ENCODE results near the gene LPCAT4.
A peak's percentile ranks its signal among the peaks of the same experiment; 100 is the strongest.
"Not testable (repeated sequence)": the region's sequence is repeated elsewhere in the genome, so short reads cannot be mapped to it uniquely, and the experiment has no call there.

Gene LPCAT4

GRCh38 chr15:34376856-34377255, 9.9 kb upstream of the LPCAT4 start:
- Histone ChIP-seq H3K36me3 (ENCODE audit: control insufficient read depth, insufficient read depth, low read length) (no peaks in the 10 kb centered on the region), H3K4me3 (ENCODE audit: low read depth, low read length) (no peak overlapping the region), H3K4me1 (ENCODE audit: control insufficient read depth, insufficient read depth, low read length) (peaks cover 3% of the 10 kb centered on the region; the same call in 1 of the 2 replicates), H3K9me3 (ENCODE audit: control insufficient read depth, insufficient read depth, low read length) (no peaks in the 10 kb centered on the region; the same call in 1 of the 2 replicates), H3K9ac (ENCODE audit: low read depth, low read length) (no peak overlapping the region), H3K27ac (ENCODE audit: low read depth, low read length) (no peak overlapping the region), H3K27me3 (ENCODE audit: control insufficient read depth, insufficient read depth, low read length) (no peaks in the 10 kb centered on the region)

- H3K27ac ChIP-seq (ENCODE audit: low read depth, low read length); H3K4me1 ChIP-seq (ENCODE audit: control insufficient read depth, insufficient read depth, low read length); H3K27me3 ChIP-seq (ENCODE audit: control insufficient read depth, insufficient read depth, low read length); H3K9me3 ChIP-seq (ENCODE audit: control insufficient read depth, insufficient read depth, low read length); H3K9ac ChIP-seq (ENCODE audit: low read depth, low read length); H3K4me3 ChIP-seq (ENCODE audit: low read depth, low read length); H3K36me3 ChIP-seq (ENCODE audit: control insufficient read depth, insufficient read depth, low read length): not testable (repeated sequence)
Observed at GRCh38 chr15:34375541-34375940, 8.5 kb upstream of the LPCAT4 start.

- Histone ChIP-seq H3K4me3 (ENCODE audit: low read depth, low read length) (no peak overlapping the region), H3K27me3 (ENCODE audit: control insufficient read depth, insufficient read depth, low read length) (no peaks in the 10 kb centered on the region), H3K36me3 (ENCODE audit: control insufficient read depth, insufficient read depth, low read length) (no peaks in the 10 kb centered on the region), H3K9me3 (ENCODE audit: control insufficient read depth, insufficient read depth, low read length) (no peaks in the 10 kb centered on the region; the same call in 1 of the 2 replicates), H3K4me1 (ENCODE audit: control insufficient read depth, insufficient read depth, low read length) (peaks cover 3% of the 10 kb centered on the region; the same call in 1 of the 2 replicates), H3K27ac (ENCODE audit: low read depth, low read length) (no peak overlapping the region), H3K9ac (ENCODE audit: low read depth, low read length) (no peak overlapping the region)
Observed at GRCh38 chr15:34374816-34375215, 7.8 kb upstream of the LPCAT4 start.

GRCh38 chr15:34373951-34374350, 7.0 kb upstream of the LPCAT4 start:
- Histone ChIP-seq H3K9me3 (ENCODE audit: control insufficient read depth, insufficient read depth, low read length) (no peaks in the 10 kb centered on the region; the same call in 1 of the 2 replicates), H3K27me3 (ENCODE audit: control insufficient read depth, insufficient read depth, low read length) (no peaks in the 10 kb centered on the region), H3K4me3 (ENCODE audit: low read depth, low read length) (no peak overlapping the region), H3K27ac (ENCODE audit: low read depth, low read length) (no peak overlapping the region), H3K36me3 (ENCODE audit: control insufficient read depth, insufficient read depth, low read length) (no peaks in the 10 kb centered on the region), H3K9ac (ENCODE audit: low read depth, low read length) (no peak overlapping the region), H3K4me1 (ENCODE audit: control insufficient read depth, insufficient read depth, low read length) (peaks cover 3% of the 10 kb centered on the region; the same call in 1 of the 2 replicates)

- peaks cover 2% of the 10 kb centered on the region; the same call in 1 of the 2 replicates for H3K4me1 ChIP-seq (ENCODE audit: control insufficient read depth, insufficient read depth, low read length)
- H3K27me3 ChIP-seq (ENCODE audit: control insufficient read depth, insufficient read depth, low read length) = no peaks in the 10 kb centered on the region
- no peaks in the 10 kb centered on the region; the same call in 1 of the 2 replicates for H3K9me3 ChIP-seq (ENCODE audit: control insufficient read depth, insufficient read depth, low read length)
- no peaks in the 10 kb centered on the region for H3K36me3 ChIP-seq (ENCODE audit: control insufficient read depth, insufficient read depth, low read length)
- no peak overlapping the region for H3K27ac ChIP-seq (ENCODE audit: low read depth, low read length)
- H3K4me3 ChIP-seq (ENCODE audit: low read depth, low read length) = no peak overlapping the region
- H3K9ac ChIP-seq (ENCODE audit: low read depth, low read length) = no peak overlapping the region
Observed at GRCh38 chr15:34370643-34371042, 3.6 kb upstream of the LPCAT4 start.

- H3K36me3 ChIP-seq (ENCODE audit: control insufficient read depth, insufficient read depth, low read length) = no peaks in the 10 kb centered on the region
- H3K9ac ChIP-seq (ENCODE audit: low read depth, low read length) = no peak overlapping the region
- peaks cover 4% of the 10 kb centered on the region; the same call in 1 of the 2 replicates for H3K4me1 ChIP-seq (ENCODE audit: control insufficient read depth, insufficient read depth, low read length)
- H3K4me3 ChIP-seq (ENCODE audit: low read depth, low read length) = no peak overlapping the region
- no peaks in the 10 kb centered on the region for H3K27me3 ChIP-seq (ENCODE audit: control insufficient read depth, insufficient read depth, low read length)
- no peak overlapping the region for H3K27ac ChIP-seq (ENCODE audit: low read depth, low read length)
- no peaks in the 10 kb centered on the region; the same call in 1 of the 2 replicates for H3K9me3 ChIP-seq (ENCODE audit: control insufficient read depth, insufficient read depth, low read length)
Observed at GRCh38 chr15:34370129-34370528, 3.1 kb upstream of the LPCAT4 start.

- H3K9ac ChIP-seq (ENCODE audit: low read depth, low read length) = 0 out of 2 replicates have a peak overlapping the region, but pooled peaks have one; percentile 35
- H3K9me3 ChIP-seq (ENCODE audit: control insufficient read depth, insufficient read depth, low read length) = no peaks in the 10 kb centered on the region
- H3K36me3 ChIP-seq (ENCODE audit: control insufficient read depth, insufficient read depth, low read length) = peaks cover 22% of the 10 kb centered on the region
- H3K4me3 ChIP-seq (ENCODE audit: low read depth, low read length) = peak overlapping the region; percentile 79
- no peaks in the 10 kb centered on the region for H3K27me3 ChIP-seq (ENCODE audit: control insufficient read depth, insufficient read depth, low read length)
- H3K4me1 ChIP-seq (ENCODE audit: control insufficient read depth, insufficient read depth, low read length) = peaks cover 4% of the 10 kb centered on the region; the same call in 1 of the 2 replicates
- peak overlapping the region; percentile 76 for H3K27ac ChIP-seq (ENCODE audit: low read depth, low read length)
Observed at GRCh38 chr15:34366271-34367065, 528 bp downstream of the LPCAT4 start.

GRCh38 chr15:34365836-34366235, 1.2 kb downstream of the LPCAT4 start:
- peak overlapping the region; percentile 32 for H3K27ac ChIP-seq (ENCODE audit: low read depth, low read length)
- peaks cover 4% of the 10 kb centered on the region; the same call in 1 of the 2 replicates for H3K4me1 ChIP-seq (ENCODE audit: control insufficient read depth, insufficient read depth, low read length)
- no peaks in the 10 kb centered on the region for H3K9me3 ChIP-seq (ENCODE audit: control insufficient read depth, insufficient read depth, low read length)
- H3K9ac ChIP-seq (ENCODE audit: low read depth, low read length) = no peak overlapping the region
- H3K27me3 ChIP-seq (ENCODE audit: control insufficient read depth, insufficient read depth, low read length) = no peaks in the 10 kb centered on the region
- peak overlapping the region; percentile 79 for H3K4me3 ChIP-seq (ENCODE audit: low read depth, low read length)
- peaks cover 28% of the 10 kb centered on the region for H3K36me3 ChIP-seq (ENCODE audit: control insufficient read depth, insufficient read depth, low read length)

- H3K4me3 ChIP-seq (ENCODE audit: low read depth, low read length) = peak overlapping the region; percentile 79
- H3K9ac ChIP-seq (ENCODE audit: low read depth, low read length) = no peak overlapping the region
- no peaks in the 10 kb centered on the region for H3K27me3 ChIP-seq (ENCODE audit: control insufficient read depth, insufficient read depth, low read length)
- H3K36me3 ChIP-seq (ENCODE audit: control insufficient read depth, insufficient read depth, low read length) = peaks cover 34% of the 10 kb centered on the region
- H3K27ac ChIP-seq (ENCODE audit: low read depth, low read length) = no peak overlapping the region
- H3K9me3 ChIP-seq (ENCODE audit: control insufficient read depth, insufficient read depth, low read length) = no peaks in the 10 kb centered on the region
- peaks cover 4% of the 10 kb centered on the region; the same call in 1 of the 2 replicates for H3K4me1 ChIP-seq (ENCODE audit: control insufficient read depth, insufficient read depth, low read length)
Observed at GRCh38 chr15:34365091-34365825, 1.7 kb downstream of the LPCAT4 start.

GRCh38 chr15:34364041-34364440, 3.0 kb downstream of the LPCAT4 start:
- peaks cover 4% of the 10 kb centered on the region; the same call in 1 of the 2 replicates for H3K4me1 ChIP-seq (ENCODE audit: control insufficient read depth, insufficient read depth, low read length)
- peaks cover 46% of the 10 kb centered on the region for H3K36me3 ChIP-seq (ENCODE audit: control insufficient read depth, insufficient read depth, low read length)
- H3K9me3 ChIP-seq (ENCODE audit: control insufficient read depth, insufficient read depth, low read length) = no peaks in the 10 kb centered on the region
- no peaks in the 10 kb centered on the region for H3K27me3 ChIP-seq (ENCODE audit: control insufficient read depth, insufficient read depth, low read length)
- no peak overlapping the region for H3K4me3 ChIP-seq (ENCODE audit: low read depth, low read length)
- no peak overlapping the region for H3K9ac ChIP-seq (ENCODE audit: low read depth, low read length)
- no peak overlapping the region for H3K27ac ChIP-seq (ENCODE audit: low read depth, low read length)

Data from HUES48 (cell line).